Airway epithelial cell (primary cell): ENCODE results near the gene ASL. TPM values are rescaled to one million over a fixed set of nuclear protein-coding genes. Genes with fewer than 3 reads are reported as not detected.

Source experiments
- total RNA-seq: library from RNA; depleted of rRNA; stranded (reverse); fragments of >200 nt; gene quantifications from 2 replicates; pipeline ENCODE4 v1.2.3, GENCODE V29; 2015

The ASL gene
- total RNA-seq = 40.2 and 49.4 TPM in 2 replicates

DNA sequence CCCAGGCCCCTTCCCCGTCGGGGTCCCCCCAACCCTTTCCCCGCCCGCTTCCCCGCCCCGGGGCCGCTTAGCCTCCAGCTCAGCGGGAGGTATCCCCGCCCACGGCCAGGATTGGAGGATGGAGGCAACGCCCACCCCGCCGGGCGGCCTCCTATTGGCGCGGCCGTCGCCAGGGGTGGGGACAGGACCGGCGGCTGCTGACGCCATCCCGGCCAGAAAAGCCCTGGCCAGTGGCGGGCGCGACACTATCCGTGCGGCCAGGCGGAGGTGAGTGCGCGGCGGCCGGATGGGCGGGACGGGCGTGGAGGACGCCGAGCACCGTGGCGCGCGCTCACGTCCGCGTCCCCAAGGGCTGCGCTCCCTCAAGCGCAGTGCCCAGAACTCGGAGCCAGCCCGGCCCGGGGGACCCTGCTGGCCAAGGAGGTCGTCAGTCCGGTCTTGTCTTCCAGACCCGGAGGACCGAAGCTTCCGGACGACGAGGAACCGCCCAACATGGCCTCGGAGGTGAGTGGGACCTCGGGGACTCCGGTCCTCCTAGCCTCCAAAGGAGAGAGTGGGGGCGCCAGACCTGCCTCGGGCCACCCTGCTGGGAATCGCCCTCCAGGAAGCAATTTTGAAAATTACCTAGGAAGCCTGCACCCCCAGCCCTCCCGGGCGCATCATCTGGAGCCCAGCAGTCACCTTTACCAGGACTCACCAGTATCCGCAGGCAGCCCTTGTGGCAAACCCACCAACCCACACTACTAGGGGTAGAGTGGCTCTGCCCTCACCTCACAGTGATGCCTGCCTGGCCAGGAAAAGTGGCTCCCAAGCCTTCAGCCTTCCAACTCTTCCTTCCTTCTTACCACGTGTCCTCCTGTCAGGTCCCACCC is at the start of gene ASL:
Gene ASL (plus strand): TSS at position 230 of the 872 bp plus-strand sequence. CDS start 263 bp downstream, at position 493.

DNA sequence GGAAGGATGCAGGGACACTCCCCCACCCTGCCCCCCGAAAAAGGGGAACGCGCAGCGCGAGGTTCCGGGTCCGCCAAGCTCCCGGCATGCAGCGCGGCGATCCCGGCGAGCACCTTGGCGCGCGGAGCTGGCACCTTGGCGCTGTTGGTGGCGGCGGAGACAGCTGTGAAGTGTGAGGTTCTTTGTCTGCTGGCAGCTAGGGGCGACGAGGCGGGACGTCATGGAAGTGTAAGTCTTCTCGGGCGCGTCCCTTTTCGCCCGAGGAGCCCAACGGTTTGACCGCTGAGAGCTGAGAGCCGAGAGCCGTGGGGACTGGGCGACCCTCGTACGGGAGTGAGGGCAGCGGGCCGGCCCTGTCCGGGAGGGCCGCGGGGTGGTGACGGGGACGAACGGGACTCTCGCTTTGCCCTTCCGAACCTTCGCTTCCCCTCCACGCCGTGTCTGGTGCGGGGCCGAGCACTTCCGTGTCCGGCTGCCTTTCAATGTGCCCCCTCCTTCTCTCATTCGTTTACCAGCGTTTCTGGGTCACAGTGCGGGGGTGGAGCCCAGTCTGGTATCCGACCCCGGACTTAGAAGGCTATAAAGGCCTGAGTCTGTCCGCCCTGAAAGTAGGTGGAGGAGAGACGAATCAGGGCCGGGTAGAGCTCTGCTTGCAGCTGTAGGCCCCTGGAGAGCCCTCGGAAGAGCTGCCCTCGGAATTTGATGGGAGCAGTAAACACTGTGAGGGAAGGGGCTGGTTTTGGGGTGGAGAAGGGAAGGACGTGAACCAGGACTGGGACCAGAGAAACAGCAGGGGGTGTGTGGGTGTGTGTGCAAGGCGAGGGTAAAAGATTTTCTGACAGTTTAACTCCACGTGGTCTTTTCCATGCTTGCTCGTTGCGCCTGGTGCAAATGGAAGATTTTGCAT is 39.4 kb downstream of the ASL start, which contains the start of gene CRCP:
Gene CRCP (plus strand): TSS at position 105 of the 907 bp plus-strand sequence. CDS start 116 bp downstream, at position 221.

Other genes starting within 250 kb of the ASL start
- 8.5 and 8.8 TPM in 2 replicates for gene VKORC1L1, start 202.7 kb upstream of the ASL start, total RNA-seq
- gene GUSB, start 93.6 kb upstream of the ASL start, total RNA-seq = 10.1 and 16.1 TPM in 2 replicates
- gene CRCP, start 39.0 kb downstream of the ASL start, total RNA-seq = 28.8 and 43.3 TPM in 2 replicates
- gene TPST1, start 129.5 kb downstream of the ASL start, total RNA-seq = 14.8 and 19.1 TPM in 2 replicates